DMS153 treated with DMSO at 0.1 percent for 48 hours (cell line): ENCODE data around the gene ANKFY1.

ENCODE experiments used
- DNase-seq: peaks from one replicate; lab custom pipeline; 2025; ENCODE audit not compliant: unreplicated experiment; lab: John Stamatoyannopoulos, UW

ANKFY1 gene

GRCh38 chr17:4263282-4264215 is at the start of gene ANKFY1:
Gene ANKFY1 (minus strand): TSS chr17:4263979. CDS start chr17:4263941, 38 bp downstream.
- DNase-seq, result peak; percentile 24

DNA sequence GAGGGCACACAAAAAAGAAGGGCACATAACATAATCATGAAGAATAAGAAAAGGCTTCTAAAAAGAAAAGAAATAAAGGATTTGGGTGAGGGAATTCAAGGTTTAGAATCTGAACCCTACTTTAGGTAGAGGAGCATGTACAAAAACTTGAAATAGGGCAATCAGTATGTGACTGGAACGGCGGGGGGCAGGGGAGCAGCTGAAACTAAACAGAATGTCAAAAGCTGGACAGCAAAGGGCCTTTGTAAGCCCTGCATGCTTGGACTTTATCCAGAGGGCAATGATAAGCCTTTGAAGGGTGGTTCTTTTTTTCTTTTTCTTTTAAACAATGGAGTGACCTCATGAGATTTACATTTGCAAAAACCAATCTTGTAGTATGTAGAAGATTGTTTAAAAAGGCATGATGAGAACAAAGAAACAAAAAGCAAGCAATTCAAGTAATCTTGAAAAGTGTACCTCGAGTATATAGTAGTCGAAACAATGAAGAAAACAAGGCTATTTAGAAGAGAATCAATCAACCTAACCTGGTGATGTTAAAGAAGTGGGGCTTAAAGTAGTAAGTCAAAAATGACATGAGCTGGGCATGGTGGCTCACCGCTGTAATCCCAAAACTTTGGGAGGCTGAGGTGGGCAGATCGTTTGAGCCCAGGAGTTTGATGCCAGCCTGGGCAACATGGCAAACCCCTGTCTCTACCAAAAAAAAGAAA is 46.7 kb upstream of the ANKFY1 start:
- DNase-seq, result no peak

DNA sequence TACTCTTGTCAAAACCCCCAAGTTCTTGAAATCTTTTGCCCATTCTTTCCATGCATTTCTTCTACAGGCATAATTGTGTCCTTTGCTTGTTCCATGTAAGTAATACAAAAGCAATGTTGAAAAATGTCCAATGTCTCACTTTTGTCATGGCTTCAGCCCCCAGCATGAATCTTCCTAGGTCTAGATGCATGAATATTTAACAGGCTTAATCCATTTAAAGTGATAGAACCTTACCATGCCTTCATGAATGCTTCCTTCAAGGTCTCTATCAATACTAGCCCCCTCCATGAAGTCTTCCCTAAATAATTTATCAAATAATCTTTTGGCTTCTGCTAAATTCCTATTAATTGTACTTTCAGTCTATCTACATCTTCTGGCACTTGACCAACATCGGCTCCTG is 46.1 kb upstream of the ANKFY1 start:
- DNase-seq, result no peak

DNA sequence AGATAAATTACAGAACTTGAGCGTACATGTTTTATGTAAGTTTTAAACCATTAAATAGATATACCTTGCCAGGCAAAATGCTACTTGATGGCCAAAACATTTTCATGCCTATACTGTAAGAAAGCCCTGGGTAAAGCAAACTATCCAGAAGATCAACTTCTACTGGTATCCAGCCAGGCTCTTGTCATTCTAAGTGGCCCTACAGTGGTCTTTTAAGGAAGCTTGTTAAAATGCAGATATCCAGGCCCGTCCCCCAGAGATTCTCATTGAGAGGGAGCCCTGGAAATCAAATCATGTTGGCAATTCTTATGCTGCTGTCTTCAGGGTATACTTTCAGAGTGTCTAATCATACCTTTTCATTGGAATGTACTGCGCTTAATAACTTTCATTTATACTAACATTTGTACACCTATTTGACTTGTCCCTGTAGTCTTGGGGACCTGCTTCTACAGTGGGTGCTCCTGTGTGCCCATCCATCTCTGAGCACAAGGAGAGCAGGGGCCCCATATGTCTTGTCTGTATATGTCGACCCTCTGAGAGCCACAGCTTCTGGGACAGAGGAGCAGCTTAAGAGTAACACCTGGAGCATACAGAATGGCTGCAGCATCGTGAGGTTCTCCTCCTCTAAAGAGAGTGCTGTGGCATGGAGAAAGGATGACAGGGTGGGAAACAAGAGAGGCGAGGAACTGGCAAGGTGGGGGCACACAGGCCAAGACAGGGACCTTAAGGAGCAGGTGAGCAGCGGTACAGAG is 43.6 kb upstream of the ANKFY1 start:
- DNase-seq, result no peak

DNA sequence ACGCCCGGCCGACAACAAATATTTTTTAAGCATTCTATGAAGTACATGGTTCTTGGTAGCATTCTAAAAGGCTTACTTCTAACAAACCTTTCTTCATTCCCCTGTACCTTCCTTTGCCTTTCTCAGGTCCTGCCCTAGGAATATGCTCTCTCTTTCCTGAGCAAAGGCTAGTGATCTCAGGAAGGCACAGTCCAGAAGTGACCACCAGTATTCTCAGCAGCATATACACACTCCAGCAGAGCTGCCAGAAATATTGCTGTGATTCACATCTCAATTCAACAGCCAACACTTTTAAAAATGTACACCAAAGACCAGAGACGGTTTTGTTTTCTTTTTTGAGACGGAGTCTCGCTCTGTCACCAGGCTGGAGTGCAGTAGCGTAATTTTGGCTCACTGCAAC is 41.4 kb upstream of the ANKFY1 start:
- DNase-seq, result no peak

- no peak for DNase-seq
Measured at GRCh38 chr17:4304417-4305027, 40.7 kb upstream of the ANKFY1 start.

DNA sequence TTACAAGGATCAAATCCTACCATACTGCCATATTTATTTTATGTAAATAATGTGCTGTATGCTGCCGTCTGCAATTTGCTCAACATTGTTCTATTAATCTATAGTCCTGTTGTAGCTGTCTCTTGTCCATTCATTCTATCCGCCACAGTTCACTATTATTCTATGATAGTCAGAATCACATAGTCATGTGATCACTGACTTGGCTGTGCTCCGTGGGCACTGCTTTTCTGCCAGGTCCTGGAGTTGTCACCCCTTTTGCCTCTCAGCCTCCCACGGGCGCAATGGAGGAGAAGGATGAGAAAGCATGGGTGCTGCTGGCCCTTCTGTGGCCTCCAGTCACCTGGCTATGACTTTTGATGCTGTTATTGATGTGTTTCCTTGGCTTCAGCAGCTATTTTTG is 37.3 kb upstream of the ANKFY1 start:
- DNase-seq, result no peak

GRCh38 chr17:4297351-4297750 is 33.6 kb upstream of the ANKFY1 start:
- DNase-seq, result no peak

DNA sequence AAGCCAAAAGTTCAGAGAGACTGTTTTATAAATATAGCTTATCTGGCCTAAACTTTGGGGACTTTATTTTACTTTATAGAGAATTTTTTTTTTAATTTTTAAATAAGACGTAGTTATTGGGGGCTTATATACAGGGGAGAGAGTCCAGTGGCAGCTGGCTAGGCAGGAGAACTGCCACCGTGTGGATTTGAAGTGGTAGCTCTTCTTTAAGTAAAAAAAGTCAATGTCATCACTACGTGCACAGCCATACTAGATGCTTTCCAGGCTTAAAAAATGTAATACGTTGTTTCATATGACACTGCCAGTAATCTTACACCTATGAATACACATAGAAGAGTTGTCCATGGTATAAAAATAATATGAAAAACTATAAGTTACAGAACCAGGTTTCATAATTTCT is 31.9 kb upstream of the ANKFY1 start:
- DNase-seq, result no peak

DNA sequence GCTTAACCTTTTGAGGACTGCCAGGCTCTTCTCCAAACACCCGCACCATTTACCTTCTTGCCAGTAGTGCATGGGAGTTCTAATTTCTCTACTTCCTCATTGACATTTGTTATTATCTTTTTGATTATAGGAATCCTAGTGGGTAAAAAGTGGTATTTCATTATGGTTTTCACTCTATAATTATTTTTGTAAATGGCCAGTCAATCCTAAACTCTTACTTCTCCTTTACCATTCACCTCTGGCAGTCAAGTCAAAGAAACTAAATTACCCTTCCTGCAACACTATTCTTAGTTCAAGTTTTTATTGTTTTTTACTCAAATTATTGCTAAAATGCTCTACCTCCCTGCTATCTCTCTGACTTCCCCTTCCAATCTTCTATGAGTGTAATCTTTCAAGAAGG is 29.8 kb upstream of the ANKFY1 start:
- no peak for DNase-seq

- no peak for DNase-seq
Measured at GRCh38 chr17:4287710-4288109, 23.9 kb upstream of the ANKFY1 start.

GRCh38 chr17:4276514-4276913 is 12.7 kb upstream of the ANKFY1 start:
- DNase-seq, result no peak

GRCh38 chr17:4272972-4273368 is 9.2 kb upstream of the ANKFY1 start:
- no peak for DNase-seq

DNA sequence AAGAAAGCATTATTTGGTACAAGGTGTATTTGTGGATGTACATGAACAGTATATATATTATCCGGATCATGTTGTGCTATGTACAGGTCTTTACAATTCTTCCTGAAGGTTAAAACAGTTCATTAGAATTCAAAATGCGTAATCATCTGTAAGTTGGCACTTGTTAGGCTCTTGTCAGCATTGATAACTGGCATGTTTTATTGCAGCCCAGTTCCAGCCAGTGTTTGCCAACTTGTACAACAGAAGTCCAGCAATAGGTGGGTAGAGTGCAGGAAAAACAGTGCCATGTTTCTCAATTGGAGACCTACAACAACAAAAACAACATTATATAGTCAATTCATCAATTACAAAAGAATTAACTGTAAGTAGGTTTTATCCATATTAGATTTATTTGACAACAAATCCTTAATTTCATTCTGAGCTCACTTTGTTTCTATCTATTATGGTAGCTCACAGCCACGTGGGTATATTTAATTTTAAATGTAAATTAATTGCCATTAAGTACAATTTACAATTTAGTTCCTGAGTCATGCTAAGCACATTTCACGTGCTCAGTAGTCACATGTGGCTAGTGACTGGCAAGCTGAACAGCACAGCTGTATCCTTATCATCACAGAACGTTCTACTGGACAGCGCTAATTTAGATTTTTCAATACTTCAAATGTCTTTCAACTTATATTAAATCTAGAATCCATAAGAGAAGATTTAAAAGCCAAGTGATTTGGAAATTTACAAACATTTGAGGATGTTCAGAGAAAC is 8.6 kb upstream of the ANKFY1 start:
- no peak for DNase-seq

GRCh38 chr17:4270736-4271135 is 7.0 kb upstream of the ANKFY1 start:
- no peak for DNase-seq

- DNase-seq, result no peak
Measured at GRCh38 chr17:4269915-4270314, 6.1 kb upstream of the ANKFY1 start.

DNA sequence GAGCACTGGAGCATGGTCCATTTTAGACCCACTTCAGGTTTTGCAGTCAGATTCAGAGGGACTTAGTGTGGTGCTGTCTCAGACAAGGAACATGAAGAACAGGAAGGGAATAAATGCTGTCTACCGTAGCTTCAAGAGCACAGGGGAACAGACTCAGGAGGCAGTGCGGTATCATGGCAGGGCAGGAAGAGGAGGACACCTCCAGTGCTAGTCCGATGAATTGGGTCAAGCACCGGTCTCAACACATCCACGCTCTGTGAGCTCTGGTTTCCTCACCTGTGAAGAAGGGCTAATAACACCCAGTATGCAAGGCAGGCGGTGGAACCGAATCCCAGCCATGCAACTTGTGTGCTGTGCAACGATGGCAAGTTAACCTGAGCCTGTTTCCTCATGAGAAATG is 3.6 kb upstream of the ANKFY1 start:
- DNase-seq, result no peak

- no peak for DNase-seq
Measured at GRCh38 chr17:4266550-4266949, 2.8 kb upstream of the ANKFY1 start.

DNA sequence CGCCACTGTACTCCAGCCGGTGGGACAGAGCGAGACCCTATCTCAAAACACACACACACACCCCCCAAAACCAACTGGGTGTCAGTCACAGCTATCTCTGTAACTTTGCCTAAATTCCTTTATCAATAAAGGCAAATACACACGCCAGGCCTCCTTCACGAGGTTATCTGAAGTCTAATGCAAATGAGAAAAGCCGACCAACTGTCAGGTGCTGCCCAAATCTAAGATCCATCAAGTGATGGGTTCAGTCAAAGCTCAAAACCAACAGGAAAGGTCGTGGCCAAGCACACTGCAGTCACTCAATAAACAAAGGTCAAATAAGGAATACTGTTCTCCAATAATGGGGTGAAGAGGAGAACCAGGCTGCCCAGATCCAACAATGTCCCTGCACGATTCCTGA is 1.1 kb downstream of the ANKFY1 start:
- no peak for DNase-seq

- no peak for DNase-seq
Measured at GRCh38 chr17:4261452-4261851, 2.3 kb downstream of the ANKFY1 start.
